Vagina (tissue), 2 donors: ENCODE measurements around the gene ERC2. TPM values are rescaled to one million over a fixed set of nuclear protein-coding genes. Genes with fewer than 3 reads are reported as not detected.

Experiments
- DNase-seq, 2 donors: peaks; one replicate each; pipeline ENCODE4 v3.0.0-alpha.2; 2017; ENCODE audit errors: extremely low spot score in 2 of 2
- H3K27ac ChIP-seq: fragments of 200-600 bp; sonication (generic); one replicate; pipeline ENCODE4 v1.5.1; 2019
- H3K27me3 ChIP-seq: fragments of 200-600 bp; sonication (generic); one replicate; pipeline ENCODE4 v1.5.1; 2019
- H3K36me3 ChIP-seq, 2 donors: fragments of 200-600 bp; sonication (generic); one replicate each; pipeline ENCODE4 v1.5.1; 2017 to 2019
- H3K4me1 ChIP-seq: fragments of 200-600 bp; sonication (generic); one replicate; pipeline ENCODE4 v1.5.1; 2019
- H3K4me3 ChIP-seq, 2 donors: fragments of 200-600 bp; sonication (generic); 1 replicate in 1 of 2; 2 replicates in 1 of 2; pipeline ENCODE4 v1.5.1; 2016 to 2019
- H3K9me3 ChIP-seq: fragments of 200-600 bp; sonication (generic); one replicate; pipeline ENCODE4 v1.5.1; 2019
- CTCF ChIP-seq, 3 experiments: fragments of 450-650 bp in 2 of 3; fragments of 200-600 bp in 1 of 3; sonication (generic) in 1 of 3; IDR thresholded peaks; one replicate each; pipeline ENCODE4 v1.5.1; 2017 to 2019; ENCODE audit warnings: antibody characterized with exemption in 3 of 3, mild to moderate bottlenecking in 2 of 3, moderate library complexity in 2 of 3
- POLR2A ChIP-seq, 2 donors: fragments of 450-650 bp; IDR thresholded peaks; one replicate each; pipeline ENCODE4 v1.6.1; 2017; ENCODE audit warnings: antibody characterized with exemption in 2 of 2, mild to moderate bottlenecking in 2 of 2, moderate library complexity in 2 of 2
- POLR2AphosphoS5 ChIP-seq, 2 donors: sonication (generic); formaldehyde crosslinking; IDR thresholded peaks; one replicate each; pipeline ENCODE4 v1.9.0; 2017; ENCODE audit warnings: antibody characterized with exemption in 2 of 2, mild to moderate bottlenecking in 2 of 2, low read depth in 1 of 2; ENCODE audit not compliant: insufficient read depth in 1 of 2
- intact Hi-C: fragments of 100-400 bp; cut with DNase I; formaldehyde crosslinking; loops from one replicate; pipeline ENCODE4 v1.15.1; 2023
- total RNA-seq: library from RNA; depleted of rRNA; stranded (reverse); fragments of >200 nt; gene quantifications from one replicate; pipeline ENCODE4 v1.2.3, GENCODE V29; 2016

ERC2 gene
- total RNA-seq, 1 donor from 2014 or later = 1.2 TPM

GRCh38 chr3:55622116-55622515 is 846.2 kb downstream of the ERC2 start:
- Histone ChIP-seq H3K36me3 (no peaks in the 10 kb centered on the region), H3K4me3 (no peak overlapping the region), H3K27ac (no peak overlapping the region), H3K4me1 (peaks cover 4% of the 10 kb centered on the region), H3K9me3 (no peaks in the 10 kb centered on the region), H3K27me3 (no peaks in the 10 kb centered on the region)
- intact Hi-C loops = no loop called here
- no peak for TF ChIP-seq POLR2AphosphoS5 (IDR thresholded peaks at IDR 0.05; ENCODE audit: insufficient read depth in 1 of 2, low read depth in 1 of 2)
- TF ChIP-seq POLR2A (IDR thresholded peaks at IDR 0.05) = no peak
- no peak for TF ChIP-seq CTCF (IDR thresholded peaks at IDR 0.05)
- no peak for DNase-seq

GRCh38 chr3:55621648-55622047 is 846.6 kb downstream of the ERC2 start:
- Histone ChIP-seq H3K27me3 (no peaks in the 10 kb centered on the region), H3K9me3 (no peaks in the 10 kb centered on the region), H3K4me3 (no peak overlapping the region), H3K4me1 (peaks cover 4% of the 10 kb centered on the region), H3K36me3 (no peaks in the 10 kb centered on the region), H3K27ac (no peak overlapping the region)
- intact Hi-C loops = no loop called here
- no peak for DNase-seq
- no peak for TF ChIP-seq POLR2AphosphoS5 (IDR thresholded peaks at IDR 0.05; ENCODE audit: insufficient read depth in 1 of 2, low read depth in 1 of 2)
- no peak for TF ChIP-seq POLR2A (IDR thresholded peaks at IDR 0.05)
- no peak for TF ChIP-seq CTCF (IDR thresholded peaks at IDR 0.05)

- no peak overlapping the region for H3K27ac ChIP-seq
- no peaks in the 10 kb centered on the region for H3K27me3 ChIP-seq
- H3K4me1 ChIP-seq = peaks cover 4% of the 10 kb centered on the region
- no peak overlapping the region for H3K4me3 ChIP-seq
- DNase-seq = no peak
- intact Hi-C loops = no loop called here
- no peaks in the 10 kb centered on the region for H3K36me3 ChIP-seq
- TF ChIP-seq POLR2A (IDR thresholded peaks at IDR 0.05) (no peak), CTCF (IDR thresholded peaks at IDR 0.05) (no peak), POLR2AphosphoS5 (IDR thresholded peaks at IDR 0.05; ENCODE audit: insufficient read depth in 1 of 2, low read depth in 1 of 2) (no peak)
- no peaks in the 10 kb centered on the region for H3K9me3 ChIP-seq
These were observed 847.2 kb downstream of the ERC2 start for GRCh38 chr3:55621026-55621422.

- no peak for DNase-seq
- Histone ChIP-seq H3K27ac (no peak overlapping the region), H3K27me3 (no peaks in the 10 kb centered on the region), H3K36me3 (no peaks in the 10 kb centered on the region), H3K9me3 (no peaks in the 10 kb centered on the region), H3K4me1 (peaks cover 4% of the 10 kb centered on the region), H3K4me3 (no peak overlapping the region)
- intact Hi-C loops = no loop called here
- TF ChIP-seq POLR2AphosphoS5 (IDR thresholded peaks at IDR 0.05; ENCODE audit: insufficient read depth in 1 of 2, low read depth in 1 of 2) = no peak
- no peak for TF ChIP-seq CTCF (IDR thresholded peaks at IDR 0.05)
- no peak for TF ChIP-seq POLR2A (IDR thresholded peaks at IDR 0.05)
These were observed 847.8 kb downstream of the ERC2 start for GRCh38 chr3:55620351-55621025.

- intact Hi-C loops = no loop called here
- Histone ChIP-seq H3K36me3 (no peaks in the 10 kb centered on the region), H3K27ac (no peak overlapping the region), H3K27me3 (no peaks in the 10 kb centered on the region), H3K4me3 (no peak overlapping the region), H3K9me3 (no peaks in the 10 kb centered on the region), H3K4me1 (peaks cover 4% of the 10 kb centered on the region)
- no peak for TF ChIP-seq POLR2A (IDR thresholded peaks at IDR 0.05)
- TF ChIP-seq POLR2AphosphoS5 (IDR thresholded peaks at IDR 0.05; ENCODE audit: insufficient read depth in 1 of 2, low read depth in 1 of 2) = no peak
- TF ChIP-seq CTCF (IDR thresholded peaks at IDR 0.05) = no peak
- no peak for DNase-seq
These were observed 849.0 kb downstream of the ERC2 start for GRCh38 chr3:55619046-55619808.
